ENCODE results near the gene ZNF672.

GRCh38 chr1:248873409-248873992 lies 35.5 kb downstream of the ZNF672 start:
- no peak for TF ChIP-seq CTCF (IDR thresholded peaks at IDR 0.05)
- TF ChIP-seq ZBTB33 (IDR thresholded peaks at IDR 0.05; ENCODE audit: borderline replicate concordance, low read depth), result peak; percentile 48; the same call in 1 of the 2 replicates
- peak in 1 of 2 experiments; percentile 50; a peak in 2 of 4 replicates for TF ChIP-seq EP300 (IDR thresholded peaks at IDR 0.05; ENCODE audit: borderline replicate concordance in 1 of 2, low read depth in 1 of 2, low read length in 1 of 2)
- TF ChIP-seq TEAD4 (IDR thresholded peaks at IDR 0.05; ENCODE audit: borderline replicate concordance, insufficient read depth), result peak; percentile 93
- no peak for TF ChIP-seq TCF12 (IDR thresholded peaks at IDR 0.05)
- TF ChIP-seq NFIC (IDR thresholded peaks at IDR 0.05; ENCODE audit: borderline replicate concordance), result peak; percentile 6; the same call in 1 of the 2 replicates
- TF ChIP-seq RAD21 (IDR thresholded peaks at IDR 0.05; ENCODE audit: low read length), result no peak
- TF ChIP-seq POLR2AphosphoS5 (IDR thresholded peaks at IDR 0.05; ENCODE audit: low read depth, low read length), result no peak
- TF ChIP-seq GABPA (IDR thresholded peaks at IDR 0.05; ENCODE audit: low read depth), result 0 out of 2 replicates have a peak, but pooled peaks have one; percentile 7
- TF ChIP-seq MAX (IDR thresholded peaks at IDR 0.05; ENCODE audit: low read depth), result peak; percentile 58; the same call in 1 of the 2 replicates
- TF ChIP-seq FOXM1 (IDR thresholded peaks at IDR 0.05; ENCODE audit: low read depth), result no peak
- TF ChIP-seq USF1 (IDR thresholded peaks at IDR 0.05; ENCODE audit: borderline replicate concordance, low read depth), result no peak; the same call in 1 of the 2 replicates
- 0 out of 2 replicates have a peak, but pooled peaks have one; percentile 12 for TF ChIP-seq REST (IDR thresholded peaks at IDR 0.05; ENCODE audit: low read depth, low read length)

All from SK-N-SH (cell line).